ENCODE results near the gene OGFRL1.
A peak's percentile ranks its signal among the peaks of the same experiment; 100 is the strongest.

The OGFRL1 gene

GRCh38 chr6:71332012-71332411, 43.4 kb downstream of the OGFRL1 start:
- H4K20me1 ChIP-seq (ENCODE audit: insufficient read depth, low read length) = no peaks in the 10 kb centered on the region
- no peaks in the 10 kb centered on the region for H3K79me2 ChIP-seq (ENCODE audit: low read length)
- TF ChIP-seq, protein P1, sequence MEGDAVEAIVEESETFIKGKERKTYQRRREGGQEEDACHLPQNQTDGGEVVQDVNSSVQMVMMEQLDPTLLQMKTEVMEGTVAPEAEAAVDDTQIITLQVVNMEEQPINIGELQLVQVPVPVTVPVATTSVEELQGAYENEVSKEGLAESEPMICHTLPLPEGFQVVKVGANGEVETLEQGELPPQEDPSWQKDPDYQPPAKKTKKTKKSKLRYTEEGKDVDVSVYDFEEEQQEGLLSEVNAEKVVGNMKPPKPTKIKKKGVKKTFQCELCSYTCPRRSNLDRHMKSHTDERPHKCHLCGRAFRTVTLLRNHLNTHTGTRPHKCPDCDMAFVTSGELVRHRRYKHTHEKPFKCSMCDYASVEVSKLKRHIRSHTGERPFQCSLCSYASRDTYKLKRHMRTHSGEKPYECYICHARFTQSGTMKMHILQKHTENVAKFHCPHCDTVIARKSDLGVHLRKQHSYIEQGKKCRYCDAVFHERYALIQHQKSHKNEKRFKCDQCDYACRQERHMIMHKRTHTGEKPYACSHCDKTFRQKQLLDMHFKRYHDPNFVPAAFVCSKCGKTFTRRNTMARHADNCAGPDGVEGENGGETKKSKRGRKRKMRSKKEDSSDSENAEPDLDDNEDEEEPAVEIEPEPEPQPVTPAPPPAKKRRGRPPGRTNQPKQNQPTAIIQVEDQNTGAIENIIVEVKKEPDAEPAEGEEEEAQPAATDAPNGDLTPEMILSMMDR (IDR thresholded peaks at IDR 0.05; ENCODE audit: low read depth, low read length) = no peak
- TF ChIP-seq EZH2phosphoT487 (IDR thresholded peaks at IDR 0.05; ENCODE audit: low read depth) = no peak
- H3K27me3 ChIP-seq (ENCODE audit: low read depth, low read length) = 0 out of 2 replicates have a peak, but pooled peaks cover 3% of the 10 kb centered on the region
- H2AFZ ChIP-seq (ENCODE audit: low read depth, low read length) = no peak overlapping the region
- H3K9ac ChIP-seq (ENCODE audit: low read length) = no peak overlapping the region
- no peak overlapping the region for H3K4me3 ChIP-seq (ENCODE audit: low read length)
- H3K27ac ChIP-seq (ENCODE audit: low read length) = no peak overlapping the region
- no peaks in the 10 kb centered on the region for H3K9me3 ChIP-seq (ENCODE audit: insufficient read depth, low read length)
- H3K4me2 ChIP-seq (ENCODE audit: low read length) = no peak overlapping the region
- H3K36me3 ChIP-seq (replicated peaks; ENCODE audit: low read depth, low read length) = no peaks in the 10 kb centered on the region
- H3K4me1 ChIP-seq (ENCODE audit: low read length) = peaks cover 10% of the 10 kb centered on the region

- TF ChIP-seq, protein P1 (IDR thresholded peaks at IDR 0.05; ENCODE audit: low read depth, low read length) = no peak
- TF ChIP-seq EZH2phosphoT487 (IDR thresholded peaks at IDR 0.05; ENCODE audit: low read depth) = no peak
- Histone ChIP-seq H3K4me2 (ENCODE audit: low read length) (no peak overlapping the region), H3K27ac (ENCODE audit: low read length) (no peak overlapping the region), H3K4me3 (ENCODE audit: low read length) (no peak overlapping the region), H3K4me1 (ENCODE audit: low read length) (peaks cover 10% of the 10 kb centered on the region), H2AFZ (ENCODE audit: low read depth, low read length) (no peak overlapping the region), H3K9ac (ENCODE audit: low read length) (no peak overlapping the region), H3K36me3 (replicated peaks; ENCODE audit: low read depth, low read length) (no peaks in the 10 kb centered on the region), H3K27me3 (ENCODE audit: low read depth, low read length) (0 out of 2 replicates have a peak, but pooled peaks cover 5% of the 10 kb centered on the region), H3K79me2 (ENCODE audit: low read length) (no peaks in the 10 kb centered on the region), H3K9me3 (ENCODE audit: insufficient read depth, low read length) (no peaks in the 10 kb centered on the region), H4K20me1 (ENCODE audit: insufficient read depth, low read length) (no peaks in the 10 kb centered on the region)
Observed at GRCh38 chr6:71333050-71333449, 44.4 kb downstream of the OGFRL1 start.

GRCh38 chr6:71333697-71334096, 45.1 kb downstream of the OGFRL1 start:
- Histone ChIP-seq H3K4me2 (ENCODE audit: low read length) (no peak overlapping the region), H3K4me1 (ENCODE audit: low read length) (peaks cover 10% of the 10 kb centered on the region), H3K9me3 (ENCODE audit: insufficient read depth, low read length) (no peaks in the 10 kb centered on the region), H2AFZ (ENCODE audit: low read depth, low read length) (no peak overlapping the region), H3K27ac (ENCODE audit: low read length) (no peak overlapping the region), H3K27me3 (ENCODE audit: low read depth, low read length) (0 out of 2 replicates have a peak, but pooled peaks cover 5% of the 10 kb centered on the region), H3K4me3 (ENCODE audit: low read length) (no peak overlapping the region), H4K20me1 (ENCODE audit: insufficient read depth, low read length) (no peaks in the 10 kb centered on the region), H3K36me3 (replicated peaks; ENCODE audit: low read depth, low read length) (no peaks in the 10 kb centered on the region), H3K79me2 (ENCODE audit: low read length) (no peaks in the 10 kb centered on the region), H3K9ac (ENCODE audit: low read length) (no peak overlapping the region)
- no peak for TF ChIP-seq EZH2phosphoT487 (IDR thresholded peaks at IDR 0.05; ENCODE audit: low read depth)
- TF ChIP-seq, protein P1 (IDR thresholded peaks at IDR 0.05; ENCODE audit: low read depth, low read length) = no peak

GRCh38 chr6:71334768-71335167, 46.2 kb downstream of the OGFRL1 start:
- no peak overlapping the region for H3K4me3 ChIP-seq (ENCODE audit: low read length)
- H3K27ac ChIP-seq (ENCODE audit: low read length) = no peak overlapping the region
- TF ChIP-seq, protein P1 (IDR thresholded peaks at IDR 0.05; ENCODE audit: low read depth, low read length) = no peak
- no peak for TF ChIP-seq EZH2phosphoT487 (IDR thresholded peaks at IDR 0.05; ENCODE audit: low read depth)
- H3K9me3 ChIP-seq (ENCODE audit: insufficient read depth, low read length) = no peaks in the 10 kb centered on the region
- H3K4me2 ChIP-seq (ENCODE audit: low read length) = peak overlapping the region; percentile 1; the same call in 1 of the 2 replicates
- no peaks in the 10 kb centered on the region for H3K79me2 ChIP-seq (ENCODE audit: low read length)
- no peaks in the 10 kb centered on the region for H3K36me3 ChIP-seq (replicated peaks; ENCODE audit: low read depth, low read length)
- 0 out of 2 replicates have a peak, but pooled peaks cover 2% of the 10 kb centered on the region for H3K27me3 ChIP-seq (ENCODE audit: low read depth, low read length)
- peaks cover 10% of the 10 kb centered on the region for H3K4me1 ChIP-seq (ENCODE audit: low read length)
- H2AFZ ChIP-seq (ENCODE audit: low read depth, low read length) = no peak overlapping the region
- no peak overlapping the region for H3K9ac ChIP-seq (ENCODE audit: low read length)
- no peaks in the 10 kb centered on the region for H4K20me1 ChIP-seq (ENCODE audit: insufficient read depth, low read length)
